HG03378 (cell line): ENCODE measurements around the gene KCNH6.

Experiments
- ATAC-seq: cut with Tn5 transposase; IDR thresholded peaks from one replicate; pipeline ENCODE4 v1.9.1; 2021; ENCODE audit warnings: mild to moderate bottlenecking, moderate library complexity; ENCODE audit not compliant: unreplicated experiment

Gene KCNH6

GRCh38 chr17:63487014-63487339 is 36.2 kb upstream of the KCNH6 start:
- no peak for ATAC-seq

- ATAC-seq, result no peak
Measured at GRCh38 chr17:63488851-63489250, 34.3 kb upstream of the KCNH6 start.

- no peak for ATAC-seq
Measured at GRCh38 chr17:63489291-63489690, 33.9 kb upstream of the KCNH6 start.

- ATAC-seq, result no peak
Measured at GRCh38 chr17:63490329-63490728, 32.8 kb upstream of the KCNH6 start.

GRCh38 chr17:63490858-63491400 is 32.2 kb upstream of the KCNH6 start:
- ATAC-seq, result no peak

GRCh38 chr17:63491413-63491812 is 31.7 kb upstream of the KCNH6 start:
- ATAC-seq, result no peak

- ATAC-seq, result no peak
Measured at GRCh38 chr17:63491977-63492618, 31.1 kb upstream of the KCNH6 start.

GRCh38 chr17:63492940-63493339 is 30.2 kb upstream of the KCNH6 start:
- no peak for ATAC-seq

GRCh38 chr17:63493411-63493810 is 29.7 kb upstream of the KCNH6 start:
- ATAC-seq, result no peak

GRCh38 chr17:63494300-63494928 is 28.7 kb upstream of the KCNH6 start:
- no peak for ATAC-seq

GRCh38 chr17:63495491-63495890 is 27.7 kb upstream of the KCNH6 start:
- ATAC-seq, result no peak

GRCh38 chr17:63496177-63496576 is 27.0 kb upstream of the KCNH6 start:
- ATAC-seq, result no peak

GRCh38 chr17:63496663-63497400 is 26.3 kb upstream of the KCNH6 start:
- ATAC-seq, result no peak

- no peak for ATAC-seq
Measured at GRCh38 chr17:63497708-63498483, 25.3 kb upstream of the KCNH6 start.

GRCh38 chr17:63498626-63499195 is 24.4 kb upstream of the KCNH6 start:
- no peak for ATAC-seq

- no peak for ATAC-seq
Measured at GRCh38 chr17:63500543-63501390, 22.4 kb upstream of the KCNH6 start.

- ATAC-seq, result no peak
Measured at GRCh38 chr17:63503341-63503705, 19.8 kb upstream of the KCNH6 start.

- no peak for ATAC-seq
Measured at GRCh38 chr17:63504261-63504660, 18.9 kb upstream of the KCNH6 start.

- no peak for ATAC-seq
Measured at GRCh38 chr17:63505341-63505740, 17.8 kb upstream of the KCNH6 start.

GRCh38 chr17:63506627-63507026 is 16.5 kb upstream of the KCNH6 start:
- no peak for ATAC-seq
